HepG2 (cell line): ENCODE results near the gene FAM83C.
A peak's percentile ranks its signal among the peaks of the same experiment; 100 is the strongest.

ENCODE experiments used
- FOXO4 ChIP-seq: sonication (generic); formaldehyde crosslinking; conservative IDR thresholded peaks from 2 replicates; pipeline ENCODE4 v1.8.1; 2023; ENCODE audit warnings: missing genetic modification reagents
- HINFP ChIP-seq: sonication (generic); formaldehyde crosslinking; IDR thresholded peaks from 2 replicates; pipeline ENCODE4 v1.4.0; 2020; ENCODE audit warnings: low read depth, mild to moderate bottlenecking, missing genetic modification reagents
- ZNF850 ChIP-seq: sonication (generic); formaldehyde crosslinking; conservative IDR thresholded peaks from 2 replicates; pipeline ENCODE4 v1.9.0; 2021; ENCODE audit warnings: mild to moderate bottlenecking, missing genetic modification reagents

GRCh38 chr20:35327074-35327976, 35.1 kb upstream of the FAM83C start:
- peak; percentile 82 for TF ChIP-seq HINFP (CRISPR knock-in tag)
- TF ChIP-seq FOXO4 (CRISPR knock-in tag), result no peak
- no peak for TF ChIP-seq ZNF850 (CRISPR knock-in tag)
